HL-60 (cell line): ENCODE results near the gene TMC3.

Experiments used
- DNase-seq, 2 experiments: peaks; one replicate each; pipeline ENCODE4 v3.0.0-alpha.2; 2010 to 2020; ENCODE audit warnings: low read depth in 1 of 2, low spot score in 1 of 2
- H3K27ac ChIP-seq: fragments of 250-450 bp; sonication (Bioruptor Pico); replicated peaks from 2 replicates; pipeline ENCODE4 v1.5.1; 2020; ENCODE audit warnings: mild to moderate bottlenecking, moderate library complexity
- H3K27me3 ChIP-seq: fragments of 250-450 bp; sonication (Bioruptor Pico); 2 replicates; pipeline ENCODE4 v1.5.1; 2021; ENCODE audit warnings: mild to moderate bottlenecking, moderate library complexity; ENCODE audit not compliant: insufficient read depth, poor library complexity, severe bottlenecking
- H3K4me3 ChIP-seq: replicated peaks from 2 replicates; pipeline ENCODE4 v1.5.1; 2011; ENCODE audit warnings: mild to moderate bottlenecking, control low read depth, low read length; ENCODE audit not compliant: insufficient read depth
- GABPA ChIP-seq: IDR thresholded peaks from 2 replicates; pipeline ENCODE4 v1.6.1; 2012; ENCODE audit warnings: low read depth
- POLR2AphosphoS5 ChIP-seq: IDR thresholded peaks from 2 replicates; pipeline ENCODE4 v1.6.1; 2012; ENCODE audit warnings: low read depth
- SPI1 ChIP-seq: IDR thresholded peaks from 2 replicates; pipeline ENCODE4 v1.6.1; 2012; ENCODE audit warnings: low read depth, mild to moderate bottlenecking, borderline replicate concordance
- TF ChIP-seq, protein P1 (sequence below): IDR thresholded peaks from one replicate; pipeline ENCODE4 v1.5.1; 2011; ENCODE audit warnings: low read length, control low read depth, inconsistent platforms; ENCODE audit not compliant: insufficient read depth
- TF ChIP-seq, protein P2 (sequence below): IDR thresholded peaks from 2 replicates; pipeline ENCODE4 v1.6.1; 2012; ENCODE audit warnings: low read depth; ENCODE audit not compliant: insufficient replicate concordance

Gene TMC3

DNA sequence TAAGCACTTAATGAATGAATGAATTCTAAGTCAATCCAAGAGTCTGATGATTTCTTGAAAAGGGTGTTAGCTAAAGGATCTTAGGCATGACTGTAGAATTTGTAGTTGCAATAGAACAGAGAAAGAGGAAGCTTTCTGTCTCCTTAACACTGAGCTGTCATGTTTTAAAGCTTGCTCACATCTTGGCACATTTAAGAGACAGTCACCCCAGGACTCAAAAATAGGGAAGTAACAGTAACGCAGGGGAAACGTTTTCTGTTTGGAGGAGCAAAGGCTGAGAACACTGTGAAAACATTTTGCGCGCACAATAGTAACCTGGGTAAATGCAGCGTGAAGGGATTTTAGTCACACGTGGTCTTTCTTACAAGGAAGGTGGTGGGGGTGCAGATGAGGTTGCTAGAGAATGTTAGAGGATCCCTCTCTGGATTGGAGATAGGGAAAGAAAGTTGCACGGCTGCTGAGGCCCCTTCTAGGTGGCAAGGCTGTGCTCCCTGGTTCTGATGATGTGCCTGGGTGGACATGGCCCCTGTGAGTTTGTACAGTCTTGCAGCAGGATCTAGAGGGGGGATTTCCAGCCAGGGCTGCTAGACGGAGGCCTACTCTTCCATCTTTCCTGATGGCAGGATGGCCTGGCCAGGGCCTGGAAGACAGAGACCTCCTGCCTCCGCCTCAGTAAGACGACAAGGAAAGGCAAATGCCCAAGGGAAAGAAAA is 62.1 kb downstream of the TMC3 start:
- H3K27ac ChIP-seq: peak overlapping the region; percentile 80
- peak; percentile 47; the same call in 1 of the 2 replicates for TF ChIP-seq SPI1
- peak; percentile 16; the same call in 1 of the 2 replicates for TF ChIP-seq POLR2AphosphoS5
- no peak for TF ChIP-seq GABPA
- TF ChIP-seq, protein P1, sequence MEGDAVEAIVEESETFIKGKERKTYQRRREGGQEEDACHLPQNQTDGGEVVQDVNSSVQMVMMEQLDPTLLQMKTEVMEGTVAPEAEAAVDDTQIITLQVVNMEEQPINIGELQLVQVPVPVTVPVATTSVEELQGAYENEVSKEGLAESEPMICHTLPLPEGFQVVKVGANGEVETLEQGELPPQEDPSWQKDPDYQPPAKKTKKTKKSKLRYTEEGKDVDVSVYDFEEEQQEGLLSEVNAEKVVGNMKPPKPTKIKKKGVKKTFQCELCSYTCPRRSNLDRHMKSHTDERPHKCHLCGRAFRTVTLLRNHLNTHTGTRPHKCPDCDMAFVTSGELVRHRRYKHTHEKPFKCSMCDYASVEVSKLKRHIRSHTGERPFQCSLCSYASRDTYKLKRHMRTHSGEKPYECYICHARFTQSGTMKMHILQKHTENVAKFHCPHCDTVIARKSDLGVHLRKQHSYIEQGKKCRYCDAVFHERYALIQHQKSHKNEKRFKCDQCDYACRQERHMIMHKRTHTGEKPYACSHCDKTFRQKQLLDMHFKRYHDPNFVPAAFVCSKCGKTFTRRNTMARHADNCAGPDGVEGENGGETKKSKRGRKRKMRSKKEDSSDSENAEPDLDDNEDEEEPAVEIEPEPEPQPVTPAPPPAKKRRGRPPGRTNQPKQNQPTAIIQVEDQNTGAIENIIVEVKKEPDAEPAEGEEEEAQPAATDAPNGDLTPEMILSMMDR: no peak
- H3K4me3 ChIP-seq: no peak overlapping the region
- peak in 1 of 2 experiments; percentile 85 for DNase-seq
- no peaks in the 10 kb centered on the region for H3K27me3 ChIP-seq

DNA sequence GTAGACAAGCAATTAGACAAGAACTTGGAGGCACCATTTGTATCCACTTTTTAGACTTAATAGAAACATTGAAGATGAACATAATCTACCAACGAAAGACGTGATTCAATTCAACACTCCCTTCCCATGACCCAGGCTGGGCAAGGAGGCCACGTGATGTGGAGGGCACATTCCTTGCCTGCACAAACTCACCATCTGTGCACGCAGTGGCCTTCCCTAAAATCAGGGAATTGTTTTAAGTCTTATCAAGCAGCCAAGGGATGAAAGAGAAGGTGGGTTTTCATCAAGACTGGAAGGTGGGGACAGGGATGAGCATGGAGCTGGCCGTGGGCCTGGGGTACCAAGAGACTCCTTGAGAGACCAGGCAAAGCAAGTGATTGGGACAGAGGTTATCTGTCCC is 63.5 kb downstream of the TMC3 start:
- H3K27ac ChIP-seq: no peak overlapping the region; the same call in 1 of the 2 replicates
- TF ChIP-seq, protein P2, sequence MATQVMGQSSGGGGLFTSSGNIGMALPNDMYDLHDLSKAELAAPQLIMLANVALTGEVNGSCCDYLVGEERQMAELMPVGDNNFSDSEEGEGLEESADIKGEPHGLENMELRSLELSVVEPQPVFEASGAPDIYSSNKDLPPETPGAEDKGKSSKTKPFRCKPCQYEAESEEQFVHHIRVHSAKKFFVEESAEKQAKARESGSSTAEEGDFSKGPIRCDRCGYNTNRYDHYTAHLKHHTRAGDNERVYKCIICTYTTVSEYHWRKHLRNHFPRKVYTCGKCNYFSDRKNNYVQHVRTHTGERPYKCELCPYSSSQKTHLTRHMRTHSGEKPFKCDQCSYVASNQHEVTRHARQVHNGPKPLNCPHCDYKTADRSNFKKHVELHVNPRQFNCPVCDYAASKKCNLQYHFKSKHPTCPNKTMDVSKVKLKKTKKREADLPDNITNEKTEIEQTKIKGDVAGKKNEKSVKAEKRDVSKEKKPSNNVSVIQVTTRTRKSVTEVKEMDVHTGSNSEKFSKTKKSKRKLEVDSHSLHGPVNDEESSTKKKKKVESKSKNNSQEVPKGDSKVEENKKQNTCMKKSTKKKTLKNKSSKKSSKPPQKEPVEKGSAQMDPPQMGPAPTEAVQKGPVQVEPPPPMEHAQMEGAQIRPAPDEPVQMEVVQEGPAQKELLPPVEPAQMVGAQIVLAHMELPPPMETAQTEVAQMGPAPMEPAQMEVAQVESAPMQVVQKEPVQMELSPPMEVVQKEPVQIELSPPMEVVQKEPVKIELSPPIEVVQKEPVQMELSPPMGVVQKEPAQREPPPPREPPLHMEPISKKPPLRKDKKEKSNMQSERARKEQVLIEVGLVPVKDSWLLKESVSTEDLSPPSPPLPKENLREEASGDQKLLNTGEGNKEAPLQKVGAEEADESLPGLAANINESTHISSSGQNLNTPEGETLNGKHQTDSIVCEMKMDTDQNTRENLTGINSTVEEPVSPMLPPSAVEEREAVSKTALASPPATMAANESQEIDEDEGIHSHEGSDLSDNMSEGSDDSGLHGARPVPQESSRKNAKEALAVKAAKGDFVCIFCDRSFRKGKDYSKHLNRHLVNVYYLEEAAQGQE: no peak
- TF ChIP-seq POLR2AphosphoS5 (no peak), GABPA (no peak), SPI1 (no peak)
- TF ChIP-seq, protein P1: no peak
- DNase-seq: no peak
- H3K4me3 ChIP-seq: no peak overlapping the region
- H3K27me3 ChIP-seq: no peaks in the 10 kb centered on the region

DNA sequence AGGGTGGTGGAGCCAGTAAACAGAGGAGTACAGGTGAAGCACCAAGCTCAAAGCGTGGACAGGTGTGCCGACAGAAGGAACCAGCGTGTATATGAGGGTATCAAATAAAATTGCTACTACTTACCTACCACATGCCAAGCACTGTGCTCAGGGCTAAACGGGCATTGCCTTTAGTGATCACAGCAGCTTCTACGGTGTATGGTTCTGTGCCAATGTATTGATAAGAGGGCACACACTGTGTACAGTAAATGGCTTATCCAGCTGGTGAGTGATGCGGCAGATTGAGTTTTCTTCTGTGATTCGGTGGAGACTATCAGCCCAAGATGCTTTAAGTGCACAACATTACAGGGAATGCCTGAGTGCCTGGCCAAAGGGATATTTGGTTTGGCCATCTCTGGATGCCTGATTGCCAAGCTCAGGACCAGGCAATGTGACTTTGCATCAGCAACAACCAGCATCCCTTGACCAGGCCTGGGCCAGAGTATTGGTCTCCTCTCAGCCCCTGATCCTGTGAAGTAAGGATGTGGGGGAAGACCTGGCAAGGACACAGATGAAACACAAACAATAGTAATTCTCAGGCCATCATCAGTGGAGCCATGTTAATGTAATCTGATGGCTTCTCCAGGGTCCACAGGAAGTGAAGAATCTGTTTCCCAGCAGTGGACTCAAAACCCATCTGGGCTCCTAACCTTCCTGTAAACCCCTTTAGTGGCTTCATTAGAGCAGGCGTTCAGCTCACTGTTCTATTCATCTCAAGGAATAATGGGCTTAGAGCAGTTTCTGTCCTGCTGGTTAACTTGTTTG is 64.2 kb downstream of the TMC3 start:
- Histone ChIP-seq H3K27me3 (no peaks in the 10 kb centered on the region), H3K27ac (no peak overlapping the region), H3K4me3 (no peak overlapping the region)
- DNase-seq: no peak
- TF ChIP-seq POLR2AphosphoS5: no peak
- TF ChIP-seq, protein P2: no peak
- TF ChIP-seq SPI1: no peak
- TF ChIP-seq, protein P1: no peak
- no peak for TF ChIP-seq GABPA
